ENCODE results near the gene CCBE1. TPM values are rescaled to one million over a fixed set of nuclear protein-coding genes. Genes with fewer than 3 reads are reported as not detected.
"Not testable (repeated sequence)": the region's sequence is repeated elsewhere in the genome, so short reads cannot be mapped to it uniquely, and the experiment has no call there.

CCBE1 gene
- total and polyA plus RNA-seq, 10 donors, result 0.06 to 0.93 (median 0.23) TPM

DNA sequence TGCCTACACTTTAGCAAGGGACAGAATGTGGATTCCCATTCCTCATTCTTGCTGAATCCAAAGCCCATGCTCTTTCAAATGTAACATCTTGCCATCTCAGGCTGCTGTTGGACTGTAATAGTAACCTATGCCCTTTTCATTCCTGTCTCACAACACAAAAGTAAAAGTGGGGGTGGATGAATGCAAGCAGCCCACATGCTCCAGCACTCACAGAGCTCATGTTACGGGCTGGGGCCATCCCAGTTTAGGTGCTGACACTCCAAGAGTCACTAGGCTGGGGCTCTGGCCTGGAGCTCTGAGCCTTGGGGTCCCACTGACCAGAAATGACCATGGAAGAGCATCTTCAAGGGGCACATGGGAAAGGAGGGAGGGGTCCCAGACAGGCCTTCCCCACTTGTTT lies 47.6 kb downstream of the CCBE1 start:
- intact Hi-C loops (cut with DNase I; ENCODE audit: low total_unique reads), result no loop called here
- no peaks in the 10 kb centered on the region for H3K4me1 ChIP-seq

DNA sequence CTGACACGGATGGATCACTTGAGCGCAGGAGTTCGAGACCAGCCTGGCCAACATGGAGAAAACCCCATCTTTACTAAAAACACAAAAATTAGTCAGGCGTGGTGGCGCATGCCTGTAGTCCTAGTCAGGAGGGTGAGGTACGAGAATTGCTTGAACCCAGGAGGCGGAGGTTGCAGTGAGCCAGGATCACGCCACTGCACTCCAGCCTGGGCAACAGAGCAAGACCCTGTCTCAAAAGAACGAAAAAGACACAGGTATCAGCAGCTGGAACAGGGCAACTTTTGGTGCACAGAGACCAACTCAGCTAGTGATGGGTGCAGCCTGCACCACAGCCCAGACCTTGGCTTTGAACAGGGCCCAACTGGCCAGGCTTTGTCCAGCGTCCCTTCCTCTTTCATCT lies 48.8 kb downstream of the CCBE1 start:
- H3K4me1 ChIP-seq; DNase-seq; H3K4me3 ChIP-seq; H3K27ac ChIP-seq; intact Hi-C loops (cut with DNase I; ENCODE audit: low total_unique reads); H3K9me3 ChIP-seq; H3K36me3 ChIP-seq: not testable (repeated sequence)
- peaks cover 0 to 23% (median 0%) of the 10 kb centered on the region in 7 donors for H3K27me3 ChIP-seq (replicated peaks in 1 of 7)
- WGBS, 5 donors, result 75 to 91% (median 88%) methylated on average over 10 of the region's 10 CpGs

More for the DNA sequence above, 47.6 kb downstream of the CCBE1 start:
- WGBS, 5 donors, result 33 to 91% (median 68%) methylated on average over 1 of the region's 1 CpG
- H3K9me3 ChIP-seq, result no peaks in the 10 kb centered on the region
- H3K27ac ChIP-seq, result no peak overlapping the region
- peaks cover 0 to 23% (median 0%) of the 10 kb centered on the region in 7 donors for H3K27me3 ChIP-seq (replicated peaks in 1 of 7)
- no peak overlapping the region for H3K4me3 ChIP-seq
- TF ChIP-seq, protein P1, sequence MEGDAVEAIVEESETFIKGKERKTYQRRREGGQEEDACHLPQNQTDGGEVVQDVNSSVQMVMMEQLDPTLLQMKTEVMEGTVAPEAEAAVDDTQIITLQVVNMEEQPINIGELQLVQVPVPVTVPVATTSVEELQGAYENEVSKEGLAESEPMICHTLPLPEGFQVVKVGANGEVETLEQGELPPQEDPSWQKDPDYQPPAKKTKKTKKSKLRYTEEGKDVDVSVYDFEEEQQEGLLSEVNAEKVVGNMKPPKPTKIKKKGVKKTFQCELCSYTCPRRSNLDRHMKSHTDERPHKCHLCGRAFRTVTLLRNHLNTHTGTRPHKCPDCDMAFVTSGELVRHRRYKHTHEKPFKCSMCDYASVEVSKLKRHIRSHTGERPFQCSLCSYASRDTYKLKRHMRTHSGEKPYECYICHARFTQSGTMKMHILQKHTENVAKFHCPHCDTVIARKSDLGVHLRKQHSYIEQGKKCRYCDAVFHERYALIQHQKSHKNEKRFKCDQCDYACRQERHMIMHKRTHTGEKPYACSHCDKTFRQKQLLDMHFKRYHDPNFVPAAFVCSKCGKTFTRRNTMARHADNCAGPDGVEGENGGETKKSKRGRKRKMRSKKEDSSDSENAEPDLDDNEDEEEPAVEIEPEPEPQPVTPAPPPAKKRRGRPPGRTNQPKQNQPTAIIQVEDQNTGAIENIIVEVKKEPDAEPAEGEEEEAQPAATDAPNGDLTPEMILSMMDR (IDR thresholded peaks at IDR 0.05 in 8 of 11, conservative IDR thresholded peaks at IDR 0.05 in 3 of 11), result no peak
- TF ChIP-seq POLR2AphosphoS5 (IDR thresholded peaks at IDR 0.05) (no peak), POLR2A (IDR thresholded peaks at IDR 0.05) (no peak)
- no peak for DNase-seq
- H3K36me3 ChIP-seq, result no peaks in the 10 kb centered on the region

DNA sequence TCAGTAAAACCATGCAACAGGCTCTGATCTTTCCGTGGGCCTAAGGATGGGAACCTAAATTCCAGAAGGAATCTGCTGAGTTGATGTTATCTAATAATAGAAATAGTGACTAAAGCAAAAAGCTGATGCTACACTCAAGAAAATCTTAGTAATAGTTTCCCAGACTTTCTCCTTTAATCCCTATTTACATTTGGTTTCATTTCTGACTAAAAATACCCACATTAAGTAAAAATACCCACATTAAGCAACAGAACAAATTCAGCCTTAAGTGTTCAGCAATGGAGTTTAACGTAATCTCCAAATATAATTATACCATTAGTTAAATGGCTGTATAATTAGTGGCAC lies 50.3 kb downstream of the CCBE1 start:
- TF ChIP-seq POLR2AphosphoS5 (IDR thresholded peaks at IDR 0.05) (no peak), POLR2A (IDR thresholded peaks at IDR 0.05) (no peak)
- TF ChIP-seq, protein P1 (IDR thresholded peaks at IDR 0.05 in 8 of 11, conservative IDR thresholded peaks at IDR 0.05 in 3 of 11), result no peak
- no peak for DNase-seq
- no peak overlapping the region for H3K27ac ChIP-seq
- no peaks in the 10 kb centered on the region for H3K36me3 ChIP-seq
- H3K4me1 ChIP-seq, result no peaks in the 10 kb centered on the region
- 61 to 74% (median 67%) methylated on average over 2 of the region's 2 CpGs for WGBS, 5 donors
- peaks cover 0 to 18% (median 0%) of the 10 kb centered on the region in 7 donors for H3K27me3 ChIP-seq (replicated peaks in 1 of 7)
- intact Hi-C loops (cut with DNase I; ENCODE audit: low total_unique reads), result no loop called here
- no peak overlapping the region for H3K4me3 ChIP-seq
- H3K9me3 ChIP-seq, result no peaks in the 10 kb centered on the region

DNA sequence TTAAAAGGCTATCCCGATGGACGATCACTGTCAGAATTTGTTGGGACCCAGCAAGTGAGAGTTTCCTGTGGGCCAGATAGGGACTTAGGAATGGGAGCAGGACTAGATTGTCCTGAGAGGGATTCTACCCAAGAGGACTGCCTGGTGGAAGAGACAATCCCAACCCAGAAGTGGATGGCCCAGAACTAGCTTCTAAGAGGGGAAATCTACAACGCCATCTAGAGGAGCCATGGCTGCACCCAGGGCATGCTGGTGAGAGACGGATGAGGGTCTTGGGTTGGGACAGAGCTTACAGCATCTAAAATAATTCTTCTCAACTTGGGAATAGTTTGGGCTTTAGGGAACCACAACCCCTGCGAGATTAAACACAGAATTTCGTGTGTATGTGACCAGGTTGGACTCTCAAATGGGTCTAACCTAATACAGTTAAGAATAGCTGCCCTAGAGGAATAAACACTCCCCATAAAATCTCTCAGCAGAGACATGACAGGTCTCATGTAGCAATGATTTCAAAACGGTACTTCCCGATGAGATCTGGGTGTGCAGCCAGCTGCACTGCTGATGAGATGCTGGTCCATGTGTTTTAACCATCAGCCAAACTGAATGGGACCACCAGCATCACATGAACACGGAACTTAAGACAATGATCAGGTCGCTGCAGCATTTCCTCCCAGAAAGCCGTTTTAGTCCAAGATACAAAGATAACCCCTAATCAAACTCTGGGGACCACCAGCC lies 50.8 kb downstream of the CCBE1 start:
- Histone ChIP-seq H3K36me3 (no peaks in the 10 kb centered on the region), H3K9me3 (no peaks in the 10 kb centered on the region), H3K27me3 (replicated peaks in 1 of 7) (peaks cover 0 to 18% (median 0%) of the 10 kb centered on the region in 7 donors), H3K4me1 (no peaks in the 10 kb centered on the region), H3K27ac (no peak overlapping the region), H3K4me3 (no peak overlapping the region)
- TF ChIP-seq POLR2AphosphoS5 (IDR thresholded peaks at IDR 0.05) (no peak), POLR2A (IDR thresholded peaks at IDR 0.05) (no peak)
- TF ChIP-seq, protein P1 (IDR thresholded peaks at IDR 0.05 in 8 of 11, conservative IDR thresholded peaks at IDR 0.05 in 3 of 11), result no peak
- WGBS, 5 donors, result 66 to 74% (median 69%) methylated on average over 11 of the region's 11 CpGs
- no peak for DNase-seq
- intact Hi-C loops (cut with DNase I; ENCODE audit: low total_unique reads), result no loop called here
